Prostate gland (tissue), 2 donors: ENCODE measurements around the gene DNMT1. TPM values are rescaled to one million over a fixed set of nuclear protein-coding genes. Genes with fewer than 3 reads are reported as not detected.

Experiments used
- DNase-seq: peaks from one replicate; pipeline ENCODE4 v3.0.0-alpha.2; 2019; ENCODE audit warnings: low spot score
- H3K27ac ChIP-seq, 2 donors: fragments of 200-600 bp; sonication (generic); 2 replicates each; pipeline ENCODE4 v1.5.1; 2017 to 2019
- H3K27me3 ChIP-seq: fragments of 200-600 bp; sonication (generic); replicated peaks from 2 replicates; pipeline ENCODE4 v1.5.1; 2019; ENCODE audit not compliant: insufficient read depth
- H3K36me3 ChIP-seq, 2 donors: fragments of 200-600 bp; sonication (generic); 1 replicate in 1 of 2; 2 replicates in 1 of 2; pipeline versions ENCODE4 v1.5.1 to v1.8.1; 2017 to 2019
- H3K4me1 ChIP-seq: fragments of 200-600 bp; sonication (generic); replicated peaks from 2 replicates; pipeline ENCODE4 v1.5.1; 2019
- H3K4me3 ChIP-seq, 2 donors: fragments of 200-600 bp; sonication (generic); 2 replicates each; pipeline ENCODE4 v1.5.1; 2017 to 2019
- H3K9me3 ChIP-seq: fragments of 200-600 bp; sonication (generic); 2 replicates; pipeline ENCODE4 v1.5.1; 2017
- POLR2A ChIP-seq: fragments of 450-650 bp; IDR thresholded peaks from one replicate; pipeline ENCODE4 v1.6.1; 2016; ENCODE audit warnings: antibody characterized with exemption, mild to moderate bottlenecking
- POLR2AphosphoS5 ChIP-seq: sonication (generic); formaldehyde crosslinking; IDR thresholded peaks from one replicate; pipeline ENCODE4 v1.6.1; 2017; ENCODE audit warnings: antibody characterized with exemption
- WGBS: methylation state at CpG from one replicate; pipeline ENCODE4 v1.1.5; 2018; 5-methylcytosine and 5-hydroxymethylcytosine counted together
- intact Hi-C: fragments of 100-400 bp; cut with DNase I; formaldehyde crosslinking; loops from one replicate; pipeline ENCODE4 v1.14.2; 2022
- total RNA-seq, 2 donors: library from RNA; depleted of rRNA; stranded (reverse); fragments of >200 nt; gene quantifications; one replicate each; pipeline ENCODE4 v1.1.0, GENCODE V29; 2016
- TF ChIP-seq, protein P1 (sequence below), 4 experiments: fragments of 200-600 bp in 2 of 4; fragments of 450-650 bp in 2 of 4; sonication (generic) in 2 of 4; IDR thresholded peaks; 1 replicate in 3 of 4; 2 replicates in 1 of 4; pipeline ENCODE4 v1.5.1; 2016 to 2019; ENCODE audit warnings: antibody characterized with exemption in 4 of 4, mild to moderate bottlenecking in 2 of 4, moderate library complexity in 2 of 4

The DNMT1 gene
- total RNA-seq, 2 donors from 2014 or later, result 29.9 to 50.0 TPM

DNA sequence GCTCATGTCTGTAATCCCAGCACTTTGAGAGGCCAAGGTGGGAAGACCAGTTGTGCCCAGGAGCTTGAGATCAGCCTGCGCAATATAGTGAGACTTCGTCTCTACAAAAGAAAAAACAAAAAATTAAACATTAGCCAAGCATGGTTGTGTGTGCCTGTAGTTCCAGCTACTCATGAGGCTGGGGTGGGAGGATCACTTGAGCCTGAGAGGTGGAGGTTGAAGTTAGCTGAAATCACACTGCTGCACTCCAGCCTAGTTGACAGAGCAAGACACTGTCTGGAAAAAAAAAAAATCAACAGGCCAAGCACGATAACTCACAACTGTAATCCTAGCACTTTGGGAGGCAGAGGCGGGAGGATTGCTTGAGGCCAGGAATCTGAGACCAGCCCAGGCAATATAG lies 40.2 kb upstream of the DNMT1 start:
- no peaks in the 10 kb centered on the region for H3K27me3 ChIP-seq
- H3K4me1 ChIP-seq, result no peaks in the 10 kb centered on the region
- no peaks in the 10 kb centered on the region for H3K36me3 ChIP-seq
- DNase-seq, result no peak
- no peak overlapping the region for H3K27ac ChIP-seq
- 66% methylated on average over 4 of the region's 4 CpGs for WGBS
- no peak for TF ChIP-seq POLR2AphosphoS5
- no peaks in the 10 kb centered on the region for H3K9me3 ChIP-seq
- H3K4me3 ChIP-seq, result no peak overlapping the region
- intact Hi-C loops, result no loop called here

DNA sequence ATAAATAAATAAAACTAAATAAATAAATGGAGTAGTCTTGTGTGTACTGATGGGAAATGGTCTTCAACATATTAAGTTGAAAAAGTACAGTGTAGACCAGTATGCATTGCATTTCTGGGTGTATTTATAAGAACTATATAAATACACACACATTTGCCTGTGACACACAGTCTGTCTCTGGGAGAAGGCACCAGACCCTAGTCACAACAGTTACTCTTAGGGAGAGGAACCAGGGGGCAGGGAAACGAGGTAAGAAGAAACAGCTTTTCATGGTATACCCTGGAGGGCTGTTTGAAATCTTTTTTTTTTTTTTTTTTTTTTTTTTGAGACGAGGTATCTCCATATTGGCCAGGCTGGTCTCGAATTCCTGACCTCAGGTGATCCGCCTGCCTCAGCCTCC lies 39.2 kb upstream of the DNMT1 start:
- intact Hi-C loops, result no loop called here
- Histone ChIP-seq H3K36me3 (no peaks in the 10 kb centered on the region), H3K4me1 (no peaks in the 10 kb centered on the region)

DNA sequence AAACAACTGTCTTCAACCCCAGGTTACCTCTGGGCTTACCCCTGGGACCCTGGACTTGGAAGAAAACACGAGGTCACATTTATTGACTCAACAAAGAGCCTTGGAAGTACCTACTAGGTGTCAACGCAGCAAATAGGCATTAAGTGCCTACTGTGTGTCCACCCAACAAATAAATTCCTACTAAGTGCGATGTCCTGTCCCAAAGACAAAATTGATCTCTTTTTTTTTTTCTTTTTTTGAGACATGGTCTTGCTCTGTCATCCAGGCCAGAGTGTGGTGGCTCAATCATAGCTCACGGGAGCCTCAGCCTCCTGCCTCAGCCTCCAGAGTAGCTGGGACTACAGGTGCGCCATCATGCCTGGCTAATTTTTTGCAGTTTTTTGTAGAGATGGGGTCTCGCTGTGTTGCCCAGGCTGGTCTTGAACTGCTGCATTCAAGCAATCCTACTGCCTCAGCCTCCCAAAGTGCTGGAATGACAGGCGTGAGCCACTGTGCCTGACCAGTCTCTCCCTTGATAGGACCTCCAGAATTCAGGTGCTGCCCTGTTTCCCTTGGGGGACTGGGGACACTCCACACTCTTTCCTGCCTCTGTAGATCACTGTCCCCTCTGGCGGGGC lies 37.0 kb upstream of the DNMT1 start:
- Histone ChIP-seq H3K27me3 (no peaks in the 10 kb centered on the region), H3K36me3 (no peaks in the 10 kb centered on the region), H3K9me3 (no peaks in the 10 kb centered on the region), H3K4me1 (peaks cover 2% of the 10 kb centered on the region), H3K4me3 (peak overlapping the region; percentile 59 to 82), H3K27ac (peak overlapping the region; percentile 81 to 83)
- intact Hi-C loops, result no loop called here
- 74% methylated on average over 8 of the region's 8 CpGs for WGBS
- DNase-seq, result no peak
- TF ChIP-seq POLR2A (no peak), POLR2AphosphoS5 (no peak)
- TF ChIP-seq, protein P1, sequence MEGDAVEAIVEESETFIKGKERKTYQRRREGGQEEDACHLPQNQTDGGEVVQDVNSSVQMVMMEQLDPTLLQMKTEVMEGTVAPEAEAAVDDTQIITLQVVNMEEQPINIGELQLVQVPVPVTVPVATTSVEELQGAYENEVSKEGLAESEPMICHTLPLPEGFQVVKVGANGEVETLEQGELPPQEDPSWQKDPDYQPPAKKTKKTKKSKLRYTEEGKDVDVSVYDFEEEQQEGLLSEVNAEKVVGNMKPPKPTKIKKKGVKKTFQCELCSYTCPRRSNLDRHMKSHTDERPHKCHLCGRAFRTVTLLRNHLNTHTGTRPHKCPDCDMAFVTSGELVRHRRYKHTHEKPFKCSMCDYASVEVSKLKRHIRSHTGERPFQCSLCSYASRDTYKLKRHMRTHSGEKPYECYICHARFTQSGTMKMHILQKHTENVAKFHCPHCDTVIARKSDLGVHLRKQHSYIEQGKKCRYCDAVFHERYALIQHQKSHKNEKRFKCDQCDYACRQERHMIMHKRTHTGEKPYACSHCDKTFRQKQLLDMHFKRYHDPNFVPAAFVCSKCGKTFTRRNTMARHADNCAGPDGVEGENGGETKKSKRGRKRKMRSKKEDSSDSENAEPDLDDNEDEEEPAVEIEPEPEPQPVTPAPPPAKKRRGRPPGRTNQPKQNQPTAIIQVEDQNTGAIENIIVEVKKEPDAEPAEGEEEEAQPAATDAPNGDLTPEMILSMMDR (IDR thresholded peaks at IDR 0.05), result no peak

More for the DNA sequence above, 39.2 kb upstream of the DNMT1 start:
- no peak for DNase-seq
- Histone ChIP-seq H3K4me3 (no peak overlapping the region), H3K27ac (no peak overlapping the region), H3K9me3 (no peaks in the 10 kb centered on the region), H3K27me3 (no peaks in the 10 kb centered on the region)
- WGBS, result 80% methylated on average over 4 of the region's 4 CpGs
- TF ChIP-seq, protein P1 (IDR thresholded peaks at IDR 0.05), result no peak
- TF ChIP-seq POLR2AphosphoS5, result no peak

DNA sequence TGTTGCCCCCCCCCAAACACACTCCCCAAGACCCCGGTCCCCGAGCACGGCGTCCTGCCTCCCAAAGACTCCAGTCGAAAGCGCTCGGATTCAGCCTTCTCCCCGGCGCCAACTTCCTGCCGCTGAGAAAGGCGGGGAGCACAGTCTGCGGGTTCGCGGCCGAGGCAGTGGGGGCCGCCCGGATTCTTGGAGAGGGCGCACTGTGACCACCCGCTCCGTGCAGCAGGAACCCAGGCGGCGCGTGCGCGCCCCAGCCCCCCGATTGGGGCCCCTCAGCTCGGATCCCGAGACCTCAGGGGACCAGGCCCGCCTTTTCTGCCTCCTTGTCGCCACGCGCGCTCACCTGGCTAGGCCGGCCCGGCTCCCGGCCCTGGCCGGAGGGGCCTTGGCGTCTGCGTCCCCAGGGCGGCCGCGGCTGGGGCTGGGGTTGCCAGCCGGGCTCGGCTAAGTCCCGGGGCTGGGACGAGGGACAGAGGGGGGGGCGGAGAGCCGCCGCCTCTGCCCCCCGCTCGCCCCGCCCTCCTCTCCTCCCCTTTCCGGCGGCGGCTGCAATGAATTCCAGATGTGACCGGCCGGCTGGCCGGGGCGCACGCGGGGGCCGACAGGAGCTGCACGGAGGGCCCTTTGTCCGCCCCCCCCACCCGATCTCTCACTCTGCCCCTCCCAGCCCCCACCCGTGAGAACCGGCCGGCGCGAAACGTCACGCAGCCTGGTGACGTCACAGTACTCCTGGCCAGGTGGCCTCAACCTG lies 36.3 kb upstream of the DNMT1 start, which contains the start of gene S1PR2:
Gene S1PR2, minus strand, starts transcription at position 471 of the 751 bp plus-strand sequence. CDS start 6,426 bp downstream, outside the sequence.
- under 1% methylated on average over 42 of the region's 73 CpGs for WGBS
- H3K27ac ChIP-seq, result peak within 1 kb of the TSS; percentile 81 to 83
- DNase-seq, result peak; percentile 49
- H3K9me3 ChIP-seq, result no peaks in the 10 kb centered on the region
- H3K4me1 ChIP-seq, result peaks cover 3% of the 10 kb centered on the region
- no peaks in the 10 kb centered on the region for H3K27me3 ChIP-seq
- H3K4me3 ChIP-seq, result peak within 1 kb of the TSS; percentile 59 to 82
- intact Hi-C loops, result no loop called here
- H3K36me3 ChIP-seq, result no peaks in the 10 kb centered on the region
- TF ChIP-seq POLR2AphosphoS5 (peak; percentile 21), POLR2A (peak; percentile 23)
- TF ChIP-seq, protein P1 (IDR thresholded peaks at IDR 0.05), result no peak

DNA sequence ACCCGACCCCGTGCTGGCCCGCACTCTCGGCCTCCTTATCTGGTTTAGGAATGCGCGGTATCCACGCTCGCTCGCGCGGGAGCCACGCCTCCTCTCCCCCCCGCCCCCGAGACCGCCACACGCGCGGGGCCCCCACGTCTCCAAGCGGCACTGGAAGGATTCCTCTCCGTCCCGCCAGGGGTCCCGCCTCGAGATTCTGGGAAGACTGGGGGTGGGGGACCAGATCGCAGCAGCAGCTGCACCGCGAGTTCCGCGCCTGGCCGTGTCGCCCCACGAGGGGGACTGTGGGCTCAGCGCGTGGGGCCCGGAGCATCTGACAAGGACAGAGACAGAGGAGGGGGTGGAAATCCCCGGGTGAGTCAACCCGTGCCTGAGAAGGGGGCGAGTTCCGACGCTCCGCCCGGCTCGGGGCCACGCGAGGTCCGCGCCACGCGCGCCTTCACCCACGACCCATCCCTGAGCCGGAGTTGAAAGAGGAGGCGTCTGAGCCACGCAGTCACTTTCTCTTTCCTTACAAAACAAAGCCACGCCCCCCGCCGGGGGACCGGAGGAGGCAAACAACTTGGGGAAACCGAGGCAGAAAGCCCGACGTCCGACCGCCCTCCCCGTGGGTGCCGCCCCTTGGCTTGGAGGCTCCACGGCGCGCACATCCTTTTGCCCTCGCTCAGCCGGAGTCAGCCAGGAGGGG lies 35.6 kb upstream of the DNMT1 start:
- Histone ChIP-seq H3K27me3 (no peaks in the 10 kb centered on the region), H3K27ac (peak overlapping the region; percentile 81 to 83), H3K4me3 (peak overlapping the region; percentile 59 to 82), H3K36me3 (no peaks in the 10 kb centered on the region), H3K9me3 (no peaks in the 10 kb centered on the region), H3K4me1 (peaks cover 3% of the 10 kb centered on the region)
- TF ChIP-seq POLR2A (no peak), POLR2AphosphoS5 (no peak)
- TF ChIP-seq, protein P1 (IDR thresholded peaks at IDR 0.05), result no peak
- WGBS, result 0% methylated on average over 26 of the region's 70 CpGs
- intact Hi-C loops, result no loop called here
- DNase-seq, result no peak
